OCI-LY3 (cell line): Measurements from ENCODE around the gene USP3.

Source experiments
- H2AFZ ChIP-seq: fragments of 200-600, 300-600 bp; shearing (Covaris generic); 2 replicates; pipeline ENCODE4 v1.6.0; 2014; ENCODE audit warnings: antibody characterized with exemption, low read depth, low read length
- H3K27ac ChIP-seq: fragments of 200-600, 300-600 bp; sonication (generic); 2 replicates; pipeline ENCODE4 v1.5.1; 2014; ENCODE audit warnings: mild to moderate bottlenecking, low read length, moderate library complexity, mixed read lengths
- H3K27me3 ChIP-seq: fragments of 200-600, 300-600 bp; sonication (generic); 2 replicates; pipeline ENCODE4 v1.6.1; 2014; ENCODE audit warnings: low read depth, low read length, mixed read lengths
- H3K36me3 ChIP-seq: fragments of 200-600, 300-600 bp; sonication (generic); replicated peaks from 2 replicates; pipeline ENCODE3; 2014; ENCODE audit warnings: low read depth, low read length, mixed read lengths
- H3K4me1 ChIP-seq: fragments of 300-600, 200-600 bp; sonication (generic); 2 replicates; pipeline ENCODE4 v1.6.1; 2014; ENCODE audit warnings: low read length, mixed read lengths
- H3K4me2 ChIP-seq: fragments of 200-600, 300-600 bp; sonication (generic); 2 replicates; pipeline ENCODE4 v1.6.1; 2014; ENCODE audit warnings: low read length, mixed read lengths
- H3K4me3 ChIP-seq: fragments of 300-600, 200-600 bp; sonication (generic); 2 replicates; pipeline ENCODE4 v1.5.1; 2014; ENCODE audit warnings: antibody characterized with exemption, mild to moderate bottlenecking, low read length, moderate library complexity
- H3K79me2 ChIP-seq: fragments of 300-600, 200-600 bp; shearing (Covaris generic); 2 replicates; pipeline ENCODE4 v1.6.1; 2014; ENCODE audit warnings: mild to moderate bottlenecking, low read length, mixed read lengths
- H3K9ac ChIP-seq: fragments of 300-600, 200-600 bp; shearing (Covaris generic); 2 replicates; pipeline ENCODE4 v1.6.0; 2014; ENCODE audit warnings: mild to moderate bottlenecking, low read length, moderate library complexity
- H3K9me3 ChIP-seq: fragments of 200-600, 300-600 bp; shearing (Covaris generic); 2 replicates; pipeline ENCODE4 v1.6.1; 2014; ENCODE audit warnings: low read length, mixed read lengths; ENCODE audit not compliant: insufficient read depth
- H4K20me1 ChIP-seq: fragments of 200-600, 300-600 bp; sonication (generic); 2 replicates; pipeline ENCODE4 v1.6.1; 2016; ENCODE audit warnings: low read length, mixed read lengths; ENCODE audit not compliant: insufficient read depth
- EZH2phosphoT487 ChIP-seq: fragments of 200-600 bp; shearing (Covaris generic); IDR thresholded peaks from 2 replicates; pipeline ENCODE4 v1.6.1; 2018; ENCODE audit warnings: antibody characterized with exemption, mixed run types, low read depth
- TF ChIP-seq, protein P1 (sequence below): fragments of 200-600, 300-600 bp; sonication (generic); IDR thresholded peaks from 2 replicates; pipeline ENCODE4 v1.5.1; 2014; ENCODE audit warnings: antibody characterized with exemption, low read length, low read depth

USP3 gene

DNA sequence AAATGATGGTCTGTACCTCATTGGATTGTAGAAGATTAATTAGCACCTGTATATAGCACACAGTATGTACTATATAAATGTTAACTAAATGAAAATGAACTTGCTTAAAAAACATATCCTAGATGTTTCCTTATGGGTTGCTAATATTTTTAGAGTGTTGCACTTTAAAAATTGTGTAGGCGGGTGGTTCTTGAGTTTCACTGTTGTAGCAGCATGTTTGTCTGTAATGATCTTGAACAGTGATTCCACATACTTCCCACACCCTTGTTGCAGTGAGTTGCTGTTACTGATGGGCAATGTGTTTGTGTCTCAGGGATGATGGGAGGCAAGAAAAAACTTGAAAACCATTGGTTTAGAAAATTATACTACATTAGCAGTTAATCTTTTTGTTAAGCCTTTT, 22.0 kb downstream of the USP3 start:
- Histone ChIP-seq H4K20me1 (peaks cover 96% of the 10 kb centered on the region), H3K9me3 (no peaks in the 10 kb centered on the region), H3K9ac (no peak overlapping the region), H3K36me3 (peaks cover 3% of the 10 kb centered on the region), H2AFZ (no peak overlapping the region), H3K4me3 (no peak overlapping the region), H3K79me2 (peaks cover 100% of the 10 kb centered on the region), H3K27ac (no peak overlapping the region), H3K27me3 (no peaks in the 10 kb centered on the region), H3K4me1 (peaks cover 26% of the 10 kb centered on the region), H3K4me2 (no peak overlapping the region)
- TF ChIP-seq EZH2phosphoT487 = no peak
- TF ChIP-seq, protein P1, sequence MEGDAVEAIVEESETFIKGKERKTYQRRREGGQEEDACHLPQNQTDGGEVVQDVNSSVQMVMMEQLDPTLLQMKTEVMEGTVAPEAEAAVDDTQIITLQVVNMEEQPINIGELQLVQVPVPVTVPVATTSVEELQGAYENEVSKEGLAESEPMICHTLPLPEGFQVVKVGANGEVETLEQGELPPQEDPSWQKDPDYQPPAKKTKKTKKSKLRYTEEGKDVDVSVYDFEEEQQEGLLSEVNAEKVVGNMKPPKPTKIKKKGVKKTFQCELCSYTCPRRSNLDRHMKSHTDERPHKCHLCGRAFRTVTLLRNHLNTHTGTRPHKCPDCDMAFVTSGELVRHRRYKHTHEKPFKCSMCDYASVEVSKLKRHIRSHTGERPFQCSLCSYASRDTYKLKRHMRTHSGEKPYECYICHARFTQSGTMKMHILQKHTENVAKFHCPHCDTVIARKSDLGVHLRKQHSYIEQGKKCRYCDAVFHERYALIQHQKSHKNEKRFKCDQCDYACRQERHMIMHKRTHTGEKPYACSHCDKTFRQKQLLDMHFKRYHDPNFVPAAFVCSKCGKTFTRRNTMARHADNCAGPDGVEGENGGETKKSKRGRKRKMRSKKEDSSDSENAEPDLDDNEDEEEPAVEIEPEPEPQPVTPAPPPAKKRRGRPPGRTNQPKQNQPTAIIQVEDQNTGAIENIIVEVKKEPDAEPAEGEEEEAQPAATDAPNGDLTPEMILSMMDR = no peak

DNA sequence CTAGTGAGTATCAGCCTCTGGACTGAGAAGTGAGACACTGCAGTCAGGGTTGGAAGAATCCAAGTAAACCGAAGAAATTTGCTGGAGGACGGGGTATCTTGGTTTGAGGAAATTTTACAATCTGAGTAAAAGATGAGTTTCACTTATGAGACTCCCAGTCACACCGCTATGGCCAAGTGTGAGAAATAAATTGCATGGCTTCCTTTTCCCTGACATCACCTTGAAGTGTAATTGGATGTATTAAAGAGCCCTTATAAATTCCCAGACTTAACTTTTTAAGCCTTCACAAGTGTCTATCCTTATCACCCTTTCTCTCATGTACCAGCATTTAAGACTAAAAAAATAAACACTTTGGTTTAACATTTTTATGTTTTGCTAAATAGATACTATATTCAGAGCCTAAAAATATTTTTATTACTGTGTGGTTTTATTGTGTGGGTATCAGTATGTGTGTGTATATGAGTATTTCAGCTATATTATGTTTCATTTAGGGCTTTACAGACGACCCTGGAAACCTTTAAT, 23.8 kb downstream of the USP3 start:
- Histone ChIP-seq H3K4me1 (peaks cover 33% of the 10 kb centered on the region), H3K9me3 (no peaks in the 10 kb centered on the region), H4K20me1 (peaks cover 96% of the 10 kb centered on the region), H2AFZ (no peak overlapping the region), H3K4me3 (no peak overlapping the region), H3K4me2 (no peak overlapping the region), H3K27ac (no peak overlapping the region), H3K79me2 (peaks cover 100% of the 10 kb centered on the region), H3K27me3 (no peaks in the 10 kb centered on the region), H3K9ac (no peak overlapping the region), H3K36me3 (peaks cover 3% of the 10 kb centered on the region)
- TF ChIP-seq EZH2phosphoT487 = no peak
- TF ChIP-seq, protein P1 = no peak

DNA sequence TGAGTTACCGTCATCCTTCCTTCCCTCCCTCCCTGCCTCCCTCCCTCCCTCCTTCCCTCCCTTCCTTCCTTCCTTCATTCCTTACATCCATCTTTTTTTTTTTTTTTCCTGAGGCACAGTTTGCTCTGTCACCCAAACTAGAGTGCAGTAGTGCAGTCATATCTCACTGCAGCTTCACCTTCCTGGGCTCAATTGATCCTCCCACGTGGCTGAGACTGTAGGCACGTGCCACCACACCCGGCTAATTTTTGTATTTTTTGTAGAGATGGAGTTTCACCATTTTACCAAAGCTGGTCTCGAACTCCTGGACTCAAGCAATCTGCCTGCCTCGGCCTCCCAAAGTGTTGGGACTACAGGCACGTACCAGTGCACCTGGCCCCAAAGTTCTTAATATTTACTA, 25.8 kb downstream of the USP3 start:
- H3K9ac ChIP-seq = peak overlapping the region; percentile 17; the same call in 1 of the 2 replicates
- H3K4me2 ChIP-seq = peak overlapping the region; percentile 63
- peak overlapping the region; percentile 63 for H3K27ac ChIP-seq
- no peaks in the 10 kb centered on the region for H3K9me3 ChIP-seq
- peak overlapping the region; percentile 43; the same call in 1 of the 2 replicates for H3K4me3 ChIP-seq
- TF ChIP-seq EZH2phosphoT487 = no peak
- TF ChIP-seq, protein P1 = no peak
- no peaks in the 10 kb centered on the region for H3K27me3 ChIP-seq
- no peak overlapping the region for H2AFZ ChIP-seq
- peaks cover 90% of the 10 kb centered on the region for H4K20me1 ChIP-seq
- peaks cover 3% of the 10 kb centered on the region for H3K36me3 ChIP-seq
- peaks cover 98% of the 10 kb centered on the region for H3K79me2 ChIP-seq
- H3K4me1 ChIP-seq = peaks cover 45% of the 10 kb centered on the region

DNA sequence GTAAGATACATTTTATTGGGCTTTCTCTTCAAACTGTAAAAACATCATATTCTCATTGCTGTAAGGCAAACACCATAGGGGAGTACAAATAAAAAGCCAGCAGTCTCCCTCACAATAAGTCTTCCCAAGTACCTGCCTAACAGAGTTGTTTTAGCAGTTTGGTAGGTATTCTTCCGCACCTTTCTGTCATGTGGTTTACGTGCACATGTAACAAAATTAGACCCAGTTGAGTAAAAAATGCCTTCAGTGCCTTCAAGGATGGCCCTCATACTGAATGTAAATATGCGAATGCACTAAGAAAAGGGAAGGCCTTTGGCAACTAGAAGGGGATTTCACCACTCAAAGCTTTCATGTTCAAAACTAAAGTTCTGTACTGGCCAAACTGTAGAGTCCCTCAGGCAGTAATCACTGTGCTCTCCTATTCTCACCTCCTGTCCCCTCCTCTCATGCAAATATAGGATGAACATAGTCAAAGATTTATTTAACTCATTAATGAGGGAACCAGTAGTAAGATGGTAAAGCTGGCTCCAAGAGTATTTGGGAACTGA, 26.4 kb downstream of the USP3 start:
- Histone ChIP-seq H3K9me3 (no peaks in the 10 kb centered on the region), H3K4me1 (peaks cover 51% of the 10 kb centered on the region), H3K79me2 (peaks cover 98% of the 10 kb centered on the region), H3K4me3 (peak overlapping the region; percentile 43), H3K4me2 (peak overlapping the region; percentile 63), H3K27me3 (no peaks in the 10 kb centered on the region), H3K9ac (peak overlapping the region; percentile 17; the same call in 1 of the 2 replicates), H2AFZ (no peak overlapping the region), H3K36me3 (peaks cover 3% of the 10 kb centered on the region), H4K20me1 (peaks cover 91% of the 10 kb centered on the region), H3K27ac (peak overlapping the region; percentile 63)
- no peak for TF ChIP-seq EZH2phosphoT487
- TF ChIP-seq, protein P1 = no peak
